Cardiac septum (tissue), 1 donor: ENCODE data around the gene SERTAD1. TPM values are rescaled to one million over a fixed set of nuclear protein-coding genes. Genes with fewer than 3 reads are reported as not detected.
"Not testable (repeated sequence)": the region's sequence is repeated elsewhere in the genome, so short reads cannot be mapped to it uniquely, and the experiment has no call there.

ENCODE experiments used
- DNase-seq: peaks from one replicate; pipeline ENCODE4 v3.0.0-alpha.2; 2020; ENCODE audit warnings: low spot score
- intact Hi-C: fragments of 100-400 bp; cut with DNase I; formaldehyde crosslinking; loops from one replicate; pipeline ENCODE4 v1.14.0; 2022
- long read RNA-seq: library from polyadenylated mRNA; unstranded; transcript quantifications from one replicate; pipeline ENCODE4 v2.0.0, GENCODE V29; 2021
- total RNA-seq: library from RNA; stranded (reverse); fragmentation: NEBNext Ultra II Directional; extraction: Animal tissue kit (Norgen Biotek cat#: 25700); gene quantifications from one replicate; pipeline ENCODE4 v1.2.1, GENCODE V29; 2021
- donor health status: DM: no; HTN: no; CAD: no.

The SERTAD1 gene, protein sequence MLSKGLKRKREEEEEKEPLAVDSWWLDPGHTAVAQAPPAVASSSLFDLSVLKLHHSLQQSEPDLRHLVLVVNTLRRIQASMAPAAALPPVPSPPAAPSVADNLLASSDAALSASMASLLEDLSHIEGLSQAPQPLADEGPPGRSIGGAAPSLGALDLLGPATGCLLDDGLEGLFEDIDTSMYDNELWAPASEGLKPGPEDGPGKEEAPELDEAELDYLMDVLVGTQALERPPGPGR
- total RNA-seq, result 16.7 TPM
- long read RNA-seq, transcript SERTAD1-201 (2 exons, 2,114 nt), result major isoform, 22 of 25 reads
- long read RNA-seq, partial matches to known transcripts, result 0 of 25 reads
- long read RNA-seq, other reads (novel, unspliced or antisense), result 3 of 25 reads

DNA sequence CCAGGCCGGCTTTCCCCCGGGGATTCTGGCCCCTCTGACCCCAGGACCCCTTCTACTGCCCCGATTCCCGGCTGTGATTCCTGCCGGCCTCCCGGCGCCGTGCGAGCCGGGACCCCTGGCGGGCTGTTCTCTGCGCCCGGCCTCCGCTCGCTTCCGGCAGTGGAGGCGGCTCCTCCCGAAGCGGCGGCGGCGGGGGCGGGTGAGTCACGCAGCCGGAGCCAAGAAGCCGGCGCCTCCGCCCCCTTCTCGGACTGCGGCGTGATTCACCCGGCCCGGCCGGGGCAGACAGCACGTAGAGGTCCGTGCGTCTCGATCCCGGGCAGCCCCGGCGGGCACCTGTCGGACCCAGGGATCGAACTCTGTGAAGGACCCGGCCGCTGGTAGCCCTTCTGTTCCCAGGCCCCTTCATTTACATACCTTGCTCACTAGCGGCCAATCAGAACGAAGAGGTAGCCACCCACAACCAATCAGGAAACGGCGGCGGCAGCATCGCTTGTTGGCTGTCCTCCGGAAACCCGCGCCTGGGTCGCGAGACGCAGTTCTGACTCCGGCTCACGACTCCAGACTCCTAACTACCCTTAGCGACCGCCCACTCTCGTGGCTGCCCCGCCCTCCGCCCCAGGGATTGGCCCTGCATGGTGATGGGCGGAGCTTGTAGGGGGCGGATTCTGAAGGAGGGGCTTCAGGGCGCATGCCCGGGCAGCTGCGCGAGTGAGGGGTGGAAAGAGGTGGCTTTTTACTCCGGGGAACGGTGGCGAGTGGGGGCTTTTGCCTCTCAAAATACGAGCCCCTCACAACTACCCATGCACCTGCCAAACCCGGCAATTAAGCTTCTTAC, at the start of gene SERTAD1:
TSS of gene SERTAD1 (minus strand) at position 543 of the 838 bp plus-strand sequence. CDS start 2,446 bp downstream, outside the sequence.
- peak; percentile 100 for DNase-seq
- intact Hi-C loops, result loop anchor here (1.0 kb wide), 1 partner anchor 18 kb away; no protein-coding TSS in a partner anchor

DNA sequence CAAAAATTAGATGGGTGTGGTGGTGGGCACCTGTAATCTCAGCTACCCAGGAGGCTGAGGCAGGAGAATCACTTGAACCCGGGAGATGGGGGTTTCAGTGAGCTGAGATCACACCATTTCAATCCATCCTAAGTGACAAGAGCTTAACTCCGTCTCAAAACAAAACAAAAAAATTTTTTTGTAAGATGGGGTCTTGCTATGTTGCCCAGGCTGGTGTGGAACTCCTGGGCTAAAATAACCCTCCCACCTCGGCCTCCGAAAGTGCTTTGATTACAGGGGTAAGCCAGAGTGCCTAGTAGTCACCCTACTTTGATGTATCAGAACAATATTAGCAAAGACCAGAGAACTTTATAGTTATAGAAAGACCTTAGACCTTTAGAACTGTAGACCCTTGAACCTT, 48.9 kb upstream of the SERTAD1 start:
- no peak for DNase-seq
- intact Hi-C loops, result no loop called here

DNA sequence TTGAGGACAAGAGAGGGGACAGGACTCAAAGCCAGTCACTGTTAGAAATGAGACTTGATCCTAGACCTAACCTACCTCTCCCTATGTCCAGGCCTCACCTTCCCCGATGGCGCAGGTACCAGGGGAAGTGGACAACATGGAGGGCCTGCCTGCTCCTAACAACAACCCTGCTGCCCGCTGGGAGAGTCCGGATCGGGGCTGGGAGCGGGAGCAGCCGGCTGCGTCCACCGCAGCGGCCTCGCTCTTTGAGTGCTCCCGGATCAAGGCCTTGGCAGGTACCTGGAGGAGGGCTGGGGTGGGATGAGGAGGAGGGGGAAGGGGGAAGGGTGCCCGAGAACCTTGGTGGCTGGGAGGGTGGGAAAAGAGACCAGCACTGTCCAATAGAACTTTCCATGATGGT, 46.7 kb upstream of the SERTAD1 start:
- intact Hi-C loops, result no loop called here
- DNase-seq, result no peak

DNA sequence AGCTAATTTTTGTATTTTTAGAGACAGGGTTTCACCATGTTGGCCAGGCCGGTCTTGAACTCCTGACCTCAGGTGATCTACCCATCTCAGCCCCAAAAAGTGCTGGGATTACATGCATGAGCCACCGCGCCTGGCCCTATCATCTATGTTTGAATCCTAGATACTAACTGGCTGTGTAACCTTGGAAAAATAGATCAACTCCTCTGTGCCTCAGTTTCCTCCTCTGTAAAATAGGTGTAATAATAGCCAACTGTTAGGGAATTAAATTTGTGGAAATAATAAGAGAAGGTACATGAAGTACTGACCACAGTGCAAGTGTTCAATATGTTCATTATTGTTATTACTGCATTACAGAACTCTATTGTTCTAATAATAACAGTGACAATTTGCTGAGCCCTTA, 45.3 kb upstream of the SERTAD1 start:
- no peak for DNase-seq

DNA sequence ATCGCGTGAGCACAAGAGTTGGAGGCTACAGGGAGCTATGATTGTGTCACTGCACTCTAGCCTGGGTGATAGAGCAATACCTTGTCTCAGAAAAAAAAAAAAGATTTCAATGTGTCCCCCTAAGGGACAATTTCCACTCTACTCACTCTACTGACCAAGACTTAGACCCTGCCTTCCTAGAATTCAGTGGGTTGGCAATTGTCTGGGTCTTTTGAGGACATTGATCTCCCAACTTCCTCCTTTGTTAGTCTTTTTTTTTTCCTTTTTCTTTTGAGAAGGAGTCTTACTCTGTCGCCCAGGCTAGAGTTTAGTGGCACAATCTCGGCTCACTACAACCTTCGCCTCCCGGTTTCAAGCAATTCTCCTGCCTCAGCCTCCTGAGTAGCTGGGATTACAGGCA, 43.2 kb upstream of the SERTAD1 start:
- intact Hi-C loops, result loop anchor here (5.0 kb wide), 1 partner anchor 133 kb away; the partner anchor contains the start of gene LTBP4
- DNase-seq, result no peak

More for the DNA sequence above, 45.3 kb upstream of the SERTAD1 start:
- intact Hi-C loops, result no loop called here

DNA sequence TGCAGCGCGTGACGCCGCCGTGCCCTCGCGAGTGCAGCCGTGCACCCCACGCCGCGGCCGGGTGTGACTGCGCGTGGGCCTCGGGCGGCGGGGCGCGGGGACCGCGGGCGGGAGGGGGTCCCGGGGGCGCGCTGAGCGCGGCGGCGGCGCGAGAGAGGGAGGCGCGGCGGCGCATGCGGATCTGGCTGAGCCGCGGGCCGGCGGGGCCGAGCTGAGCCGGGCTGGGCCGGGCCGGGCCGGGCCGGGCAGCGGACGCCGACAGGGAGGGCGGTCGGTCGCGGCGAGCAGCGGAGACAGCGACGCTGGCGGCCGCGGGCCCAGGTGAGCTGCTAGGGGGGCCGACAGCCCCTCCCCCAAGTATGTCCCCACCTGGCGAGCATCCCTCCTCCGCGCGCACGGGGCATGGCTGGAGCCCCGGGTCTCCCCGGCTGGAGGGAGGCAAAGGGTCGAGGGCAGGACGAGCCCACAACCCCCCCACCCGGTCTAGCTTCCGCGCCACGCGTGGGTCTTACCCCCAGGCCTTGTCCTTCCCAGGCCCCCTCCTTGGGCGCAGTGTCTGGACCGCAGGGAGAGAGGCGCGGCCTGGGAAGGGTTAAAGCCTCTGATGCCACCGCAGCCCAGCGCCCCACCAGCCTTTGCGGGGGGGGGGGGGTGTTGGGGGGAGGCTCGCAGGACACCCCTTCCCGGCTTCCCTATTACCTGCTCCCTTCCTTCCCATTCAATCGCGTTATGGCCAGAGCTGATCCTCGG, 41.4 kb upstream of the SERTAD1 start, which contains the start of gene SPTBN4:
TSS of gene SPTBN4 (plus strand) at position 17 of the 750 bp plus-strand sequence. CDS start 5,621 bp downstream, outside the sequence.
- intact Hi-C loops, result loop anchor here (2.0 to 5.0 kb wide), 2 partner anchors 62 to 135 kb away; partner anchors contain the start of gene LTBP4
- no peak for DNase-seq

DNA sequence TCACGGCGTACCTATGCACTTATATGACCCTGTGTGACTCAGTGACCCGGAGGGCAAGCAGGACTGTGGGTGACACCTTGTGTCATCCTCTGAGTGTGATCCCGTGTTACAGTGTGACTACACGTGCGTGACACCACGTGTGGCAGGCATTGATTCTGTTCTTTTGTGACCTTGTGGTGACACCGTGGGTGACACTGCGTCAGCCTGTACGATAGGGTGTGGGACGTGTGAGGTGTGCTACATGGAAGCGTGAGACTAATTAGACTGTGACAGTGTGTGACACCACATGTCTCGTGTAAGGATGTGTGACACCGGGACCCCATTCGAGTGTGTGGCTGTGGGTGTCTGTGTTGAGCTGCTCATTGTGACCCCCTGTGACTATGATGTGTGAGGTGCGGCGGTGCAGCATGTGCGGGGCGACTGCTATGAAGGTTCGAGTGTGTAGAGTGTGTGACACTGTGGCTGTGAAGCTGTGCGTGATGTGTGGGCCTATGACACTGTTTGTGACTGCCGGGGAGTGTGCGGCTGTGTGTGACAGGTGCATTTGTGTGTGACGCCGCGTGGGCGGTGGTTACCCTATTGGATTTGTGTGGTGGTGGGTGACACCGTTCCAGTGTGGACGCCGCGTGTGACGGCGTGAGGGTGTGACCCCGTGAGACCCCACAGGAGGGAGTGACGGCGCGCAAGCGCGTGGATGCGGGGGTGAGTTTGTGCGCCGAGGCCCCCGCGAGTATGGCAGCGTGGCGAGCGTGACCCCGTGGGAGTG, 40.6 kb upstream of the SERTAD1 start:
- intact Hi-C loops, result loop anchor here (2.0 to 5.0 kb wide), 2 partner anchors 62 to 136 kb away; partner anchors contain the start of gene LTBP4
- DNase-seq, result no peak

DNA sequence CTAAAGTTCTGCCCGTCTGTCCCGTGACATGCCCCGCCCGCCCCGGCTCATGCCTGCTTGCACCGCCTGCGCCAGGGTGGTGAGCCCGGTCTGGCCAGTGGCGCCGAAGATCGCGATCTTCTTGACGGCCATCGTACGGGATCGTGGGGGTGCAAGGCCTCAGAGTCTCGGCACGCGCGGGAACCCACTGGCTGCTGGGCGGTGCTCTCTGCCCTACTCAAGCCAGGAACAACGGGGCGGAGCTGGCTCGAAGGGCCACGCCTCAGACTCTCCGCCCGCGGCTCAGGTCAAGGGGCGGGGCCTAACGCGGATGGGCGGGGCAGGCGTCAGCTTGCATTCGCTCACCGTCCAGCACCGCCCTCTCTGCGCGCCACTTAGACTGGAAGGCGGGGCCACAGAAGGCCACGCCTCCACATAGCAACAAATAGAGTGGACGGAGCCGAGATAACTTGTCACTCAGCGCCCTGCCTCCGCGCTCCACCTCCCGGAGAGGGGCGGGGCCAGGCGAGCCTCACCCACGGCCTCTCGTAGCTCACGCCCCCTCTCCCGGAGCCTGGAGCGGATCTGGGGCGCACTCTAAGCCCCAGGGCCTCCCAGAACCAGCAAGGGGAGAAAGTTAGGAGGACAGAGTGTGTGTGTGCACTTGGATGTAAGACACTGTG, 39.9 kb upstream of the SERTAD1 start, which contains the start of gene BLVRB:
TSS of gene BLVRB (minus strand) at position 189 of the 662 bp plus-strand sequence. CDS start at position 132, 57 bp downstream.
- peak; percentile 100 for DNase-seq
- intact Hi-C loops, result loop anchor here (2.0 to 5.0 kb wide), 3 partner anchors 45 to 137 kb away; partner anchors contain the start of gene LTBP4

DNA sequence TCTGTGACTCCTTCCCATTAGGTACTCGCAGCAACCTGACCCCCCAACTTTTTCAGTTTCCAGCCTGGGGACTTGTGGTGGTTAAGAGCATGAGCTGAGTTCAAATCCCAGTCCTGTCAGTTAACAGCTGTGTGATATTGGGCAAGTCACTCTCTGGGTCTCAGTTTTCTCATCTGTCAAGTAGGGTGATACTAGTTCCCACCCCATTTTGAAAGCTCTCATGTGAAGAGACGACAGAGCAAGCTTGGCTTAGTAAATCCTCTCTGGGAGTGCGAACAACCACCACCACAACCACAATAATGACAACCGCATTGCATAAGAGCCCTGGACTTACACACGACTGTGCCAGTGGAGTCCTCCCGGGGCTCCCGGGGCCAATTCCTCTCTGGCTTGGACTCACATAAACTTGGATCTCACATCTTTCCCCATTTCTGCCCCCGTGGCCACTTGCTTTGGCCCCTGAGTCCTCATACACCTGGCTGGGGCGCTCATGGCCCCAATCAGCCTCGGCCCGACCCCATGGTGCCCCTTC, 39.3 kb upstream of the SERTAD1 start:
- intact Hi-C loops, result loop anchor here (2.0 to 5.0 kb wide), 2 partner anchors 44 to 137 kb away; partner anchors contain the start of gene LTBP4
- DNase-seq, result no peak

DNA sequence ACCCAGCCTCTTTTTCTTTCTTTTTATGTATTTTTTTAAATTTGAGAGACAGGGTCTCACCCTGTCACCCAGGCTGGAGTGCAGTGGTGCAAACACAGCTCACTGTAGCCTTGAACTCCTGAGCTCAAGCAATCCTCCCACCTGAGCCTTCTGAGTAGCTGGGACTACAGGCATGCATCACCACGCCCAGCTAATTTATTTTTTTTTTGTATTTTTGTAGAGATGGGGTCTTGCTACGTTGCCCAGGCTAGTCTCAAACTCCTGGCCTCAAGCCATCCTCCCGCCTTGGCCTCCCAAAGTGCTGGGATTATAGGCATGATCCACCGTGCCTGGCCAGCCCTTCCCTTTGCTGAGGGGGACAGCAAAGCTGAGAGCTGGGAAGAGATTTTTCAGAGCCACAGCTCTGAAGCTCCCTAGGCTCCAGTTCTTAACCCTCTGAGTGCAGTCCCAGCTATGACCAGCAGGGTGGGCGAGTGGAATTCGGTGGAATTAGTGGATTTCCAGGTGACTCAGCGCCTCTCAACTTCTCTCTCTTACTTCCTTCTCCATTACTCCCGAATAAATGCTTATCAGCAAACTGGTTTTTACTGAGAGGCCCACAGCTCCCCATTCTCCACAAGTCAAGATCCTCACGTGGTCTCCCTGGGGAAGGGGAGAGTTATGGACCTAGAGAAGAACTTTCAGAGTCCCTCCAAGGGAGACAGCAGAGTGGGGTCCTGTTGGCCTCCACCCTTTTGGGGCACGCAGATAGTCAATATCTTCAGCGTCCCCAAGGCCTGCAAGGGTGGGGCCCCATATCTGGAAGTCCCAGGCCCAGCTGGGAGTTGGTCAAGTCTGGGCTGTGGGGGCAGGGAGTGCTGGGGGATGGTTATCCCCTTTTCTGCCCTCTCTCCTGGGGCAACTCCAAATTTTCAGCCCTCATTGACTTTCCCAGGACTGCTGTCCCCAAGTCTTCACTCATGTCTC, 38.5 kb upstream of the SERTAD1 start:
- peak; percentile 86 for DNase-seq
- intact Hi-C loops, result loop anchor here (2.0 to 5.0 kb wide), 2 partner anchors 44 to 138 kb away; partner anchors contain the start of gene LTBP4

DNA sequence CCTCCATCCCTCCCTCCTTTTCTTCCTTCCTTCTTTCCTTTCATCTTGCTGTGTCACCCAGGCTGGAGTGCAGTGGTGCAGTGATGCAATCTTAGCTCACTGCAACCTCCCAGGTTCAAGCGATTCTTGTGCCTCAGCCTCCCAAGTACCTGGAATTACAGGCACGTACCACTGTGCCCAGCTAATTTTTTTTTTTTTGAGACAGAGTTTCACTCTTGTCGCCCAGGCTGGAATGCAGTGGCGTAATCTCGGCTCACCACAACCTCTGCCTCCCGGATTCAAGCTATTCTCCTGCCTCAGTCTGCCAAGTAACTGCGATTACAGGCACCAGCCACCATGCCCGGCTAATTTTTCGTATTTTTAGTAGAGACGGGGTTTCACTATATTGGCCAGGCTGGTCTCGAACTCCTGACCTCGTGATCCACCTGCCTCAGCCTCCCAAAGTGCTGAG, 37.8 kb upstream of the SERTAD1 start:
- intact Hi-C loops, result loop anchor here (2.0 kb wide), 1 partner anchor 43 kb away; no protein-coding TSS in a partner anchor
- not testable (repeated sequence) for DNase-seq

DNA sequence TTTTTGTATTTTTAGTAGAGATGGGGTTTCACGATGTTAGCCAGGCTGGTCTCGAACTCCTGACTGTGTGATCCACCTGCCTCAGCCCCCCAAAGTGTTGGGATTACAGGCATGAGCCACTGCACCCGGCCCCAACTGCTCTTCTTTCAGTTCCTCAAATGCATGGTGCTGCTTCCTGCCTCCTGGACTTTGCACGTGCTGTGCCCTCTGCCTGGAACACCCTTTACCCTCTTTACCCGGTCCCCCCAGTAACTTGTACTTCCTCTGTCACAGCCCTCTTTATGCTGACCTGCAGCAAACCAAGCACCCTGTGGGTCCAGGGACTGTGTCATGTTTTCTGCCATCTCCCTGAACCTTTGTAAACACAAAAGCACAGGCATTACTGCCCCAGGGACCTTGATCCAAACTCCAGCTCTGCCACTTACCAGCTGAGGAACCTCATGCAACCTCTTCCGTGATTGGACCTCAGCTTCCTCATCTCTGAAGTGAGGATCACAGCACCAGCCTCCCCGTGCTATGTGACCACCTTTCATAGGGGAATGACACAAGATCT, 36.0 kb upstream of the SERTAD1 start:
- intact Hi-C loops, result no loop called here
- no peak for DNase-seq

DNA sequence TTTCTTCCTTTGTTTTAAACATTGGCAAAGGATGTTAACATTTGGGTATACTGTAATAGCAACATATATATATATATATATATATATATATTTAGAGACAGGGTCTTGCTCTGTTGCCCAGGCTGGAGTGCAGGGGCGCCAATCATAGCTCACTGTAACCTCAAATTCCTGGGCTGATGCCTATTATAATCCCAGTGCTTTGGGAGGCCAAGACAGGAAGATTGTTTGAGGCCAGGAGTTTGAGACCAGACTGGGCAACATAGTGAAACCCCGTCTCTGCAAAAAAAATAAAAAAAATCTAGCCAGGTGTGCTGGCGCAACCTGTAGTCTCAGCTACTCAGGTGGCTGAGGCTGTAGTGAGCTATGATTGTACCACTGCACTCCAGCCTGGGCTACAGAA, 34.4 kb upstream of the SERTAD1 start:
- DNase-seq, result no peak
- intact Hi-C loops, result no loop called here

DNA sequence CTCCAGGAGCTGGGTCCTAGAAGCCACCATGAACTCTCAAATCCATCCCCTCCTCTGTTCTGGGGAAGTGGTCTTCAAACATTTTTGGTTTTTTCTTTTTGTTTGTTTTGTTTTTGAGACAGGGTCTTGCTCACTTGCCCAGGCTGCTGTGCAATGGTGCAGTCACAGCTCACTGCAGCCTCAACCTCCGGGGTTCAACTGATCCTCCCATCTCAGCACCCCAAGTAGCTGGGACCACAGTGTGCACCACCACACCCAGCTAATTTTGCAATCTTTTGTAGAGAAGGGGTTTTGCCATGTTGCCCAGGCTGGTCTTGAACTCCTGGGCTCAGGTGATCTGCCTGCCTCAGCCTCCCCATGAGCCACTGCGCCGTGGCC, 32.8 kb upstream of the SERTAD1 start:
- intact Hi-C loops, result no loop called here
- DNase-seq, result no peak

DNA sequence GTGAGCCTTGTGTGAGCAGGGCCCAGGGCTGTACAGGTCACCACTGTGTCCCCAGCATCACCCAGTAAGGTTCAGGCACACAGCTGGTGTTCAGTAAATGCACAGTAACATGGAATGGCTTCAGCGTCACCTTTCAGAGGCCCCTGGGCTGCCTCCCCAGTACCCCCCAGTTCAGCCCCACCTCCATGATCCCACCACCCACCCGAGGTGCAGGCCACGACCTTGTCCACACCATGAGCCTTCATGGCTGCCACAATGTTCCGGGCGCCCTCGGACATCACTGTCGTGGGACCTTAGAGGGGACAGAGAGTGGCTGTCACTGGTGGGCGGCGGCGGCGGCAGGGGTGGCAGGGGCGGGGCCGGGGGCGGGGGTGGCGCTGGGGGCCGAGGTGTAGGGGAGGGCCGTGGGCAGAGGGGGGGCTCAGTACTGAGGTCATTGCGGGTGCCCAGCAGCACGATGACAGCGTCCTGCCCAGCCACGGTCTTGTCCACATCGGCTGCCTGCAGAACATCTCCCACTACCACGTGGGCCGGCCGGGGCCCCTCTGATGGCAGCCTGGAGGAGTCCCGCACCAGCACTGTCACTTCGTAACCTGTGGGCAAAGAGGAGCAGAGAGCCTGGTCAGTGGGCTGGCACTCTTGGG, 32.3 kb upstream of the SERTAD1 start:
- DNase-seq, result no peak
- intact Hi-C loops, result no loop called here

DNA sequence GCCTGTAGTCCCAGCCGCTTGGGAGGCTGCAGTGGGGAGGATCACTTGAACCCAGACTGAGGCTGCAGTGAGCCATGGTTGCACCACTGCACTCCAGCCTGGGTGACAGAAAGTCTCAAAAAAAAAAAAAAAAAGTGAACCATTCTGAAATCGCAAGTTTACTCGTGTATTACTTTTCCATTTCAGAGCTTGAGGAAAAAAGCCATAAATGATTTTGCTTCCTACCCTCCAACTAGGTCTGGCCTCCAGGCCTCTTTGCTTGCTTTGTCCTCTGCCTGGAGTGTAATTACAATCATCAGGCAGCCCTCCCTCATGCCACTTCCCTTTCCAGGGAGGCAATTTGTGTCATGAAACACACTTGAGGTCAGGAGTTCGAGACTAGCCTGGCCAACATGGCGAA, 31.3 kb upstream of the SERTAD1 start:
- intact Hi-C loops, result no loop called here
- DNase-seq, result no peak
